Effector memory CD4-positive, alpha-beta T cell (primary cell): ENCODE data around the gene ETV3.

ENCODE experiments used
- DNase-seq, 3 donors: peaks; one replicate each; pipeline ENCODE4 v3.0.0-alpha.2; 2020
- H3K27ac ChIP-seq: 2 replicates; pipeline ENCODE4 v1.7.0; 2013; ENCODE audit warnings: mild to moderate bottlenecking, low read length, moderate library complexity; ENCODE audit not compliant: insufficient read depth, poor library complexity, severe bottlenecking
- H3K27me3 ChIP-seq: replicated peaks from 2 replicates; pipeline ENCODE4 v1.7.0; 2013; ENCODE audit warnings: mild to moderate bottlenecking, low read length; ENCODE audit not compliant: insufficient read depth, control insufficient read depth, poor library complexity, severe bottlenecking
- H3K36me3 ChIP-seq: 2 replicates; pipeline ENCODE4 v1.7.0; 2013; ENCODE audit warnings: mild to moderate bottlenecking, low read length, moderate library complexity; ENCODE audit not compliant: control insufficient read depth, insufficient read depth
- H3K4me1 ChIP-seq: 2 replicates; pipeline ENCODE4 v1.7.0; 2013; ENCODE audit warnings: low read length, mild to moderate bottlenecking; ENCODE audit not compliant: control insufficient read depth, insufficient read depth, poor library complexity, severe bottlenecking
- H3K4me3 ChIP-seq: 2 replicates; pipeline ENCODE4 v1.7.0; 2013; ENCODE audit warnings: low read length, low read depth, mild to moderate bottlenecking; ENCODE audit not compliant: insufficient read depth, poor library complexity, severe bottlenecking
- H3K9me3 ChIP-seq: 2 replicates; pipeline ENCODE4 v1.7.0; 2013; ENCODE audit warnings: mild to moderate bottlenecking, low read length, moderate library complexity; ENCODE audit not compliant: control insufficient read depth

Gene ETV3

GRCh38 chr1:157152510-157152909, 14.3 kb upstream of the ETV3 start:
- H3K27me3 ChIP-seq, result no peaks in the 10 kb centered on the region

GRCh38 chr1:157151506-157151905, 13.3 kb upstream of the ETV3 start:
- Histone ChIP-seq H3K27ac (no peak overlapping the region), H3K4me1 (peaks cover 18% of the 10 kb centered on the region), H3K4me3 (no peak overlapping the region), H3K27me3 (no peaks in the 10 kb centered on the region), H3K9me3 (no peaks in the 10 kb centered on the region), H3K36me3 (no peaks in the 10 kb centered on the region)
- DNase-seq, result no peak

More at GRCh38 chr1:157152510-157152909, 14.3 kb upstream of the ETV3 start:
- no peaks in the 10 kb centered on the region for H3K36me3 ChIP-seq
- H3K27ac ChIP-seq, result no peak overlapping the region
- H3K9me3 ChIP-seq, result no peaks in the 10 kb centered on the region
- H3K4me3 ChIP-seq, result no peak overlapping the region
- peaks cover 18% of the 10 kb centered on the region for H3K4me1 ChIP-seq
- no peak for DNase-seq

GRCh38 chr1:157151073-157151472, 12.9 kb upstream of the ETV3 start:
- peaks cover 18% of the 10 kb centered on the region for H3K4me1 ChIP-seq
- DNase-seq, result no peak
- H3K36me3 ChIP-seq, result no peaks in the 10 kb centered on the region
- no peaks in the 10 kb centered on the region for H3K9me3 ChIP-seq
- no peaks in the 10 kb centered on the region for H3K27me3 ChIP-seq
- H3K4me3 ChIP-seq, result no peak overlapping the region
- no peak overlapping the region for H3K27ac ChIP-seq

- H3K27me3 ChIP-seq, result no peaks in the 10 kb centered on the region
- no peak overlapping the region for H3K27ac ChIP-seq
- peaks cover 16% of the 10 kb centered on the region for H3K4me1 ChIP-seq
- no peaks in the 10 kb centered on the region for H3K9me3 ChIP-seq
- no peaks in the 10 kb centered on the region for H3K36me3 ChIP-seq
- no peak for DNase-seq
- no peak overlapping the region for H3K4me3 ChIP-seq
These were observed 12.4 kb upstream of the ETV3 start for GRCh38 chr1:157150631-157151030.

DNA sequence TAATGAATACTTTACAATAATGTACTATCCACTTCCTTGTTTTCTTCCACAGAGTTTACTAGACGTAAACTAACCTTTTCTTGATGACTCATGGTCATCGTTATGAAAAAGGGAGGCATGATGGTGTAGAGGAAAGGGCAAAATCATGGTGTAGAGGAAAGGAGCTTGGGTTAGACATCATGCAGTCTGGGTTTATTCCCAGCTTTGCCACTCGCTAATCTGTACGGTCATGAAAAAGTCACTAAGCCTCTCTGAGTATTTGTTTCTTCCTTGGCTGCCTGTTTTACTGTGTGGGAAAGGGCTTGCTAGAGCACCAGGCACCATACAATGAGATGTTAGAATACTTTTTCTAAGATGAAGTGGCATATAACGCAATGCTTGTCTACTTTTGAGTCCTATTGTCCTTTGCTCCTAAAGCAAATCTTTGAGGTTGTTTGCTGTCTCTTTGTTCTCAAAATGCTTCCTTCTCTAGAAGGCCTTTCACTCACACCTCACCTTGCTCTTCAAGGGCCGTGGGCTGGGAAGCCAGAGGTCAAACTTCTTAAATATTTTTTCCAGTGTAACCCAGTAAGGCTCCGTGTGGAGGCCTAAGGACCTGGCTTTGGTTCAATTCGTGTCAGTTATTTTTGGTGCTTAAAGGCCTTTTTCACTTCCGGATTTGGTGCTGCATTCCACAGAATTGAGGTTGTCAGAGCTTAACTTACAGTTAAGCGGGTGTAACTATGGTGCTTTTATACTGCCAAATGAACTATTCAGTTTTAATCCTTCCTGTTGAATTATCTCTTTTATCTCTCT, 9.9 kb upstream of the ETV3 start:
- Histone ChIP-seq H3K4me3 (no peak overlapping the region), H3K36me3 (no peaks in the 10 kb centered on the region), H3K9me3 (no peaks in the 10 kb centered on the region), H3K27me3 (no peaks in the 10 kb centered on the region), H3K27ac (no peak overlapping the region), H3K4me1 (no peaks in the 10 kb centered on the region)
- DNase-seq, result no peak

- no peak overlapping the region for H3K27ac ChIP-seq
- no peaks in the 10 kb centered on the region for H3K36me3 ChIP-seq
- DNase-seq, result no peak
- H3K27me3 ChIP-seq, result no peaks in the 10 kb centered on the region
- H3K4me3 ChIP-seq, result no peak overlapping the region
- no peaks in the 10 kb centered on the region for H3K9me3 ChIP-seq
- H3K4me1 ChIP-seq, result no peaks in the 10 kb centered on the region
These were observed 8.8 kb upstream of the ETV3 start for GRCh38 chr1:157147037-157147436.

GRCh38 chr1:157146244-157146643, 8.0 kb upstream of the ETV3 start:
- Histone ChIP-seq H3K27ac (no peak overlapping the region), H3K9me3 (no peaks in the 10 kb centered on the region), H3K4me3 (no peak overlapping the region), H3K27me3 (no peaks in the 10 kb centered on the region), H3K4me1 (no peaks in the 10 kb centered on the region), H3K36me3 (no peaks in the 10 kb centered on the region)
- DNase-seq, result no peak

- Histone ChIP-seq H3K27ac (no peak overlapping the region), H3K36me3 (no peaks in the 10 kb centered on the region), H3K9me3 (no peaks in the 10 kb centered on the region), H3K4me3 (no peak overlapping the region), H3K27me3 (no peaks in the 10 kb centered on the region), H3K4me1 (no peaks in the 10 kb centered on the region)
- DNase-seq, result no peak
These were observed 6.9 kb upstream of the ETV3 start for GRCh38 chr1:157145076-157145475.

GRCh38 chr1:157144509-157144908, 6.3 kb upstream of the ETV3 start:
- no peaks in the 10 kb centered on the region for H3K27me3 ChIP-seq
- H3K4me1 ChIP-seq, result no peaks in the 10 kb centered on the region
- no peaks in the 10 kb centered on the region for H3K36me3 ChIP-seq
- DNase-seq, result no peak
- no peaks in the 10 kb centered on the region for H3K9me3 ChIP-seq
- H3K4me3 ChIP-seq, result no peak overlapping the region
- H3K27ac ChIP-seq, result no peak overlapping the region

DNA sequence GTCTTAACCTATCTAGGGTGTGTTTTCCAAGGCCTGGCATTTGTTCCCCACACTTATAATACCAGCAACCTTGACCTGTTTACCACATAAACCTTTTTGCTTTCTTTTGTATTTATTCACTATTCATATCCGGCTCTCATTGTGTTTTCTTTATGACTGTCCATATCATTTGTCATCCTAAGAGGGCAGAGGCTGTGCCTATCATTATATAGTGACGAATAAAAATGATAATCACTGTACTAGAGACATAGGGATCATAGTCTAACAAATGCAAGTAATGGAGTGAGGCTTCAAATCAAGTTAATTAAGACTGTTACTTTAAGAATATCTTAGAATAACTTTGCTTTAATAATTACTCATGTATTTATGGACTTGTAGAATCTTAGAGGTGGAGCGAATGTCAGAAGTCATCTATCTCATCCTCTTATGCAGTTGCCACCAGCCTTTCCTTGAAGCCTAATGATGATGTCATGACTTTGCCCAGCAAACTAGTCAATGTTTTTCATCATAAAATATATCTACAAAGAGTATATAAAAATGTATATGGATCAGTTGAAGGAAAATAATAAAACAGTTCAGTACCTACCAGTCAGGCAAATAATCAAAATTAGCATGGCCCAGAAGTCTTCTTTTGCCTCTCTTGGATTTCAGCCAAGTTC, 4.7 kb upstream of the ETV3 start:
- no peaks in the 10 kb centered on the region for H3K27me3 ChIP-seq
- H3K36me3 ChIP-seq, result no peaks in the 10 kb centered on the region
- H3K4me3 ChIP-seq, result no peak overlapping the region

More for the DNA sequence above, 4.7 kb upstream of the ETV3 start:
- H3K4me1 ChIP-seq, result peaks cover 4% of the 10 kb centered on the region
- H3K9me3 ChIP-seq, result no peaks in the 10 kb centered on the region
- no peak overlapping the region for H3K27ac ChIP-seq
- no peak for DNase-seq
